Sciatic nerve (tissue), 2 donors: ENCODE measurements around the gene ACTRT2. TPM values are rescaled to one million over a fixed set of nuclear protein-coding genes. Genes with fewer than 3 reads are reported as not detected.

Source experiments
- ATAC-seq: fragments of 200-7000 bp; cut with Tn5 transposase; one replicate; pipeline ENCODE4 v1.9.1; 2020; ENCODE audit warnings: mild to moderate bottlenecking, moderate library complexity
- DNase-seq: peaks from one replicate; pipeline ENCODE4 v3.0.0-alpha.2; 2020; ENCODE audit warnings: low spot score
- intact Hi-C: fragments of 100-400 bp; cut with DNase I; formaldehyde crosslinking; loops from one replicate; pipeline ENCODE4 v1.14.2; 2022
- total RNA-seq: library from RNA; stranded (reverse); fragmentation: NEBNext Ultra II Directional; extraction: Animal tissue kit (Norgen Biotek cat#: 25700); gene quantifications from one replicate; pipeline ENCODE4 v1.2.1, GENCODE V29; 2021
- donor health status: DM: no; HTN: no; CAD: no.
- donor health status: DM: no; HTN: no; CAD: no.

Gene ACTRT2
- total RNA-seq, 1 donor from 2014 or later: not detected

GRCh38 chr1:2982615-2983318 lies 38.5 kb upstream of the ACTRT2 start:
- peak; percentile 68 for DNase-seq
- intact Hi-C loops: no loop called here
- ATAC-seq: peak; percentile 21

DNA sequence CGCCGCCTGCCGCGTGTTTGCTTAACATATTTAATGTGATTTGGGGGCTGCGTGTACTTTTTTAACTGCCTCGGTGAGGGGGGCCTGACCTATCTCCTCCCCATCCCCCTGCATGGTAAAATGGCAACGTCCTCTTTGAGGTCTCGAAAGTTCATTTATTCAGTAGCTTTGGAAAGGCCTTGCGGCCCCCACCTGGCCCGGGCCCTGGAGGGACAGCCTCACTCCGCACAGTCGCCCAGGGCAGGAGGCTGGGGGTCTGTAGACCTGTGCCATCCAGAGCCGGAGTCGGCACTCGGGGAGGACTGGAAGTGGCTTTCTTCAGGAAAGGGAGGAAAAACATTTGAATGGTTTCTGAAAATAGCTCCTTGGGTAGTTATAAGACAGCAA lies 38.0 kb upstream of the ACTRT2 start:
- intact Hi-C loops: no loop called here
- no peak for ATAC-seq
- peak; percentile 43 for DNase-seq

DNA sequence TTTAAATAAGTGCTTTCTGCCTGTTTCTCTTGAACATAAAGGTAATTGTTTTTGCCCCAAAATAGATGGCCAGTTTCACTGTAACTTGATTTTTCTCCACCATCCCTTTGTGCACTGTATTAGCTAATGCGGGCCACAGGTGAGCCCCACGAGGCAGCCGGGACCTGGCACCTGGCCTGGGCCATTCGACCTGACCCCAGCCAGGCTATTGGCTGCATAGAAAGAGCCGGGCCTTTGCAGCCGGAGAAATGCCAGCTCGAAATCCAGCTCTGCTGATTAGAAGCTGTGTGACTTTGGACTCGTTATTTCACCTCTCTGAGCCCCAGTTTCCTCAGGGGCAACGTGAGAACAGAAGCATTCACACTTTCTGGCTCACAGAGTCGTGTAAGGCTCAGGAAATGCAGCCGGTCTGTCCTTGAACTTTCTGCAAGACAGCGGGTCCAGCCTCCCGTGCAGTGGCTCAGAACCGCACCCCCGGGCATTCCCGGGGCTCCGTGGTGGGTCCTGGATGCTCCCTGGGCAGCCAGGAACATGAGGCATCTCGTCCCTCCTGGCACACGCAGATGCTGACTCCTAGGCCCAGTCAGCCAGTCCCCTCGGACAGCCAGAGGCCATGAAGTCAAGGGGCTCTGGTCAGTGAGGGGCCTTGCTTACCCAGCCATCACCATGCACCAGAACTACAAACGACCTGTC lies 37.4 kb upstream of the ACTRT2 start:
- DNase-seq (peak; percentile 36), ATAC-seq (no peak)
- intact Hi-C loops: no loop called here

DNA sequence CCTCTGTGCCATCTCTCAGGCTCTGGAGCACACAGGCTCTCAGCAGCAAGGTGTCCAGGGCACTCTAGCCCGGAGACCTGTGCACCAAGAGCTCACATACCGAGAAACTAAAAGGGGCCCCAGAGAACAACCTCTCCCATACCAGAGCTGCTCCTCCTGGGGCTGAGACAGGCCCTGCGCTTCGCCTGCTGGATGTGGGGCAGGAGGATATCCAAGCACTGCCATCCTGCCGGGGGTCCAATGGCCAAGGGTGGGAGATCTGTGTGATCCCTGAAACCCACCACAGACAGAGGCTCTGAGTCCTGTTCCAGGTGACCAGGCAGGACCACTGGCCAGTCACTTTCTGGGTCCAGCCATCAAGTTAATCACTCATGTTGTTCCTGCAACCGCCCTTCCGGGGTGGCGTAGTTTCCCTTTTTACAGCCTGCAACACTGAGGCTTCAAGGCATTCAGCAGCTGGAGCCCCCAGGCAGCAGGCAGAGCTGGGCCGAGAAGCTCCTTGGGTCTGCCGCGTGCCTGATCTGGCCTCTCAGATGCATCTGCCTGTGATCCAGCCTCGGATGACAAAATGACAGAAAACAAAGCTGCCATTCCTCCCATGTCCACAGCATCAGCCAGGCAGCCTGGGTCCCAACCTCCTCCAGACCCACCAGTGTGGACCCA lies 36.7 kb upstream of the ACTRT2 start:
- intact Hi-C loops: no loop called here
- no peak for ATAC-seq
- peak; percentile 53 for DNase-seq

- ATAC-seq (peak; percentile 64), DNase-seq (peak; percentile 68)
- intact Hi-C loops: no loop called here
These were observed 36.2 kb upstream of the ACTRT2 start for GRCh38 chr1:2985067-2985561.

DNA sequence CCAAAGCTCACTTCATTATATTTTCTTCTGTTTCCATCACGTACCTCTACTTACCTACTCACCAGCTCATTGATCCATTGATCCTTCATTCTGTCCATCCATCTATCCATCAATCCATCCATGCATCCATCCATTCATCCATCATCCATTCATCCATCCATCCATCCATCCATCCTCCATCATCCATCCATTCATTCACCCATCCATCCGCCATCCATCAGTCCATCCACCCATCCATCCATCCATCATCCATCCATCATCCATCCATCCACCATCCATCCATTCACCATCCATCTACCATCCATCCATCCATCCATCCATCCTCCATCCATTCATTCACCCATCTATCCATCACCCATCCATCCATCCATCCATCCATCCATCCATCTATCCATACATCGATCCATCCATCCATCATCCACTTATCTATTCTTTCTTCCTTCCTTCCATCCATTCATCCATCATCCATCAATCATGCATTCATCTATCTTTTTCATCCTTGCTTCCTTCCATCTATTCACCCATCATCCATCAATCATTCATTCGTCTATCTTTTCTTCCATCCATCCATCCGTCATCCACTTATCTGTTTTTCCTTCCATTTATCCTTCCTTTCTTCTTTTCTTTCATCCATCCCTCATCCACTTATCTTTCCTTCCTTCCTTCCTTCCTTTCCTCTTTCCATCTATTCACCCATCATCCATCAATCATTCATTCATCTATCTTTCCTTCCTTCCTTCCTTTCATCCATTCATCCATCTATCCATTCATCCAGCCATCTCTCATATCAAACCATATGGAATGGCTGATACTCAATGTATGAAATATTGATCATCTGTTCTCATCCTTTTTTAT lies 35.3 kb upstream of the ACTRT2 start:
- DNase-seq (no peak), ATAC-seq (no peak)
- intact Hi-C loops: no loop called here

DNA sequence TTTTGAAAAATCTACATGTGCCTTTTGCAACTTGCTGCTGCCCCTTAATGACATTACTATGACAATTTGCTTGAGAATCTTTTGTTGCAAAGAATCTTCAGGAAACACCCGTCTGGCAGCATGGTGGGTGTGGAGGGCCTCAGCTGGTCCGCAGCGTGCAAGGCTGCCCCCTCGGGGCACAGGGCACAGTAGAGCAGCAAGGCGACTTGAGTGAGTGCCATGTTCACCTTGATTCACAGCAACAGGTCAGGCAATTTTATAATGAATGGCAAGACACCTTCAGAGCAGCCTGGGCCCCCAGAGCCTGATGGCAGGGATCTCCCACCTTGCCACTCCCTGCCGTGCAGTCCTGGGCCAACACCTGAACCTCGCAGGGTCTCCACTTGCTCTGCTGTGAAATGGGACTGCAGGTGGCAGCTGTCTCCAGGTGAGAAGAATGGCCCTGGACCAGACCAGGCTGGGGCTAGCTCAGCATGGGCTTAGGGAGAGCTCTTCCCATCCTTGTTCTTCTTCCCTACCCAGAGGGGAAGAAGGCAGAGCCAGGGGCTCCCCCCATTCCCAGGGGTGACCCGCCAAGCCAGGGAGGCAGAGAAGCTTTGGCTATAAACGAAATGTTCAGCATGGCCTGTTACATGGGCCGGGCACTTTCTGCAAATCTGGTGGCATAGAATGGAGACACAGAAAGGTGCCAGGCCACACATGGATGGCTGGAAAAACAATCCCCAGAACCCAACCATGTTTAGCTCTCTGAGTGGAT lies 34.5 kb upstream of the ACTRT2 start:
- intact Hi-C loops: no loop called here
- ATAC-seq (no peak), DNase-seq (peak; percentile 26)

- DNase-seq: peak; percentile 48
- intact Hi-C loops: no loop called here
- peak; percentile 52 for ATAC-seq
These were observed 33.5 kb upstream of the ACTRT2 start for GRCh38 chr1:2987773-2988172.

DNA sequence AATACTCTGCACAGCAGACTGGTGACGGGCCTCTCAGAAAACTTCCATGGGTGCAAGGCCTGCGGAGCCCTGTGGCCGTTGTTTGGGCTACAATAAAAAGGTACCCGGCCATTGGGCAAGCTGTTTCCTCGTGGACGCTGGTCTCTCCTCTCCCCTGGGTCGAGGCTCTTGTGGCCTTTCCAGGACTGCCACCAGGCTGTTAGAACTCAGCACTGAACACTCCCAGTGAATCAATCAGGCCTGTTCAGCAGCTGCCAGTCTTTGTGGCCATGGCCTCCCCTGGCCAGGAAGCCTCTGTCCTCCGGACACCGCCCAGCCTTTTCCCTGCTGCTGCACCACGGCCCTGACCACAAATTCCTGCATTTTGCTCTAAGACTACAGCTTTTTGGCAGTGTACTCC lies 33.0 kb upstream of the ACTRT2 start:
- intact Hi-C loops: no loop called here
- ATAC-seq (peak; percentile 41), DNase-seq (peak; percentile 51)

DNA sequence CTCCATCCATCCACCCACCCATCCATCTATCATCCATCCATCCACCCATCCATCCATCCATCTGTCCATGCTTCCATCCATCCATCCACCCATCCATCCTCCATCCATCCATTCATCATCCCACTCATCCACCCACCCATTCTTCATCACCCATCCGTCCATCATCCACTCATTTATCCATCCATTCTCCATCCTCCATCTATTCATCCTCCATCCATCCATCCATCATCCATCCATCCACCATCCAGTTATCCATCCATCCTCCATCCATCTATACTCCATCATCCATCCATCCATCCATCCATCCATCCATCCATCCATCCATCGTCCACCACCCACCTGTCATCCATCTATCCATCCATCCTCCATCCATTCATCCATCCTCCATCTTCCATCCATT lies 32.1 kb upstream of the ACTRT2 start:
- DNase-seq: no peak
- ATAC-seq: no peak
- intact Hi-C loops: no loop called here

- ATAC-seq: no peak
- DNase-seq: peak; percentile 55
- intact Hi-C loops: no loop called here
These were observed 31.3 kb upstream of the ACTRT2 start for GRCh38 chr1:2989976-2990375.

DNA sequence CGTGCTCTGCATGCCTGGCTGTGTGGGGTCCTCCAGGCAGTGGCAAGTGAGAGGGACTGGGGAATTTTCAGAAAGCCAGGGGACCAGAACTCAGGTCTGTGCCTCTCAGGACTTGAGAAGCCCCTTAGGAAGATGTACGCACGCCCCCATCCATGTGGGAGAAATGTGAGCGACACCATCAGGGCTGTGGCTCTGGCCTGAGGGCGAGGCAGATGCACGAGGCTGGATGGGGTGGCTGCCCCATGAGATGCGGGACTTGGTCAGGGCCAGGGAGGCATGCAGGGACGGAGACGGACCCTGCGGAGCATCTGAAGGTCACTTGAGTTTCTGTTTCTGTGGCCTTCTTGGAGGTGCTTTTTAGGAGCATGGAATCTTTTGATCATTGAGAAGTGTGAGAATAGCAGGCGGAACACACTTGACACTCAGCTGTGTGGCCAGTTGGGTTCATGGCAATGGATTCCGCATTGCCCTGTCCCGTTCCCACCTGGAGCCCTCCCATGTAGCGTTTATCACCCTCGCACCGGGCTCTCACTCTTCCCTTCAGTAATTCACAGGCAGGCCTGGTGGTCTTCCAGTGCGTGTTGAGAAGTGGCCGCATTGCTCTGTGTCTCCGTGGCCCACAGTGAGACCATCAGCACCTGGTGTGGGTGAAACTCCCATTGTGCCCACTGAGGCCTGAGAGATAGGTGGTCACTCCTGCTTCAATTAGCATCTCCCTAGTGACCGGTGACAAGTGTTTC lies 30.7 kb upstream of the ACTRT2 start:
- ATAC-seq (no peak), DNase-seq (peak; percentile 44)
- intact Hi-C loops: no loop called here

GRCh38 chr1:2991753-2992495 lies 29.3 kb upstream of the ACTRT2 start:
- DNase-seq (peak; percentile 35), ATAC-seq (no peak)
- intact Hi-C loops: no loop called here

GRCh38 chr1:2998503-2999100 lies 22.7 kb upstream of the ACTRT2 start:
- DNase-seq: peak; percentile 13
- no peak for ATAC-seq
- intact Hi-C loops: no loop called here

GRCh38 chr1:2999138-2999537 lies 22.1 kb upstream of the ACTRT2 start:
- intact Hi-C loops: no loop called here
- DNase-seq (no peak), ATAC-seq (no peak)

DNA sequence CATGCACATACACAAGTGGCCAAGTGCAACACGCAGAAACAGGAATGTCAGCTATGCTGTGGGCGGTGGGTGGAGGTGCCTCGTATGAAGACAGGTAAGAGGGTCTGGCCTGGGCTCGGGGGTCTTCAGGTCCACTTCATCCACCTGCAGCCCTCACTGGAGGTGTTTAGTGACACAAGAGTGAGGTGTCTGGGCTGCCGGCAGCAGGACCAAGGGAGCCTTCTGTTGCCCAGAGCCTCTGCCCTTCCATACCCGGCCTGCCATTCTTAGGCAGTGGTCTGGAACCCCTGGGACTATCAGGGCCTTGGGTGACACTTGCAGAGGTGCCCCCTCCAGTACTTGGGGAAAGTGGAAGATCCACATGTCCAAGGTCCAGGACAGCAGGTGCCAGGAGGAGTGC lies 21.7 kb upstream of the ACTRT2 start:
- peak; percentile 40 for DNase-seq
- ATAC-seq: no peak
- intact Hi-C loops: no loop called here

GRCh38 chr1:3000214-3000613 lies 21.1 kb upstream of the ACTRT2 start:
- intact Hi-C loops: no loop called here
- ATAC-seq (no peak), DNase-seq (peak; percentile 42)
